Transverse colon (tissue), 4 donors: ENCODE measurements around the gene MIDN. TPM values are rescaled to one million over a fixed set of nuclear protein-coding genes. Genes with fewer than 3 reads are reported as not detected.

Source experiments
- DNase-seq: peaks from one replicate; pipeline ENCODE4 v3.0.0-alpha.2; 2019
- H3K27ac ChIP-seq, 4 donors: fragments of 200-600 bp; sonication (generic); 2 replicates each; pipeline ENCODE4 v1.5.1; 2016 to 2018; ENCODE audit warnings: inconsistent platforms in 4 of 4
- H3K27me3 ChIP-seq: fragments of 200-600 bp; sonication (generic); 2 replicates; pipeline ENCODE4 v1.5.1; 2017; ENCODE audit warnings: inconsistent platforms
- H3K36me3 ChIP-seq, 4 donors: fragments of 200-600 bp; sonication (generic); 2 replicates each; pipeline ENCODE4 v1.5.1; 2017 to 2019; ENCODE audit warnings: inconsistent platforms in 4 of 4
- H3K4me1 ChIP-seq, 4 donors: fragments of 200-600 bp; sonication (generic); 2 replicates each; pipeline ENCODE4 v1.5.1; 2017 to 2020; ENCODE audit warnings: inconsistent platforms in 4 of 4
- H3K4me3 ChIP-seq, 4 donors: fragments of 200-600 bp; sonication (generic); 1 replicate in 1 of 4; 2 replicates in 3 of 4; pipeline versions ENCODE4 v1.5.1 to v1.6.1; 2017 to 2019; ENCODE audit warnings: inconsistent platforms in 4 of 4
- H3K9me3 ChIP-seq, 2 donors: fragments of 200-600 bp; sonication (generic); 2 replicates each; pipeline ENCODE4 v1.5.1; 2017 to 2019; ENCODE audit warnings: inconsistent platforms in 2 of 2
- CTCF ChIP-seq, 5 experiments: fragments of 200-600 bp in 3 of 5; fragments of 450-650 bp in 2 of 5; sonication (generic) in 3 of 5; IDR thresholded peaks; 1 replicate in 2 of 5; 2 replicates in 3 of 5; pipeline ENCODE4 v1.5.1; 2016 to 2017; ENCODE audit warnings: antibody characterized with exemption in 5 of 5, inconsistent platforms in 3 of 5, mild to moderate bottlenecking in 2 of 5, moderate library complexity in 1 of 5
- EP300 ChIP-seq: sonication (generic); formaldehyde crosslinking; IDR thresholded peaks from one replicate; pipeline ENCODE4 v1.6.1; 2017; ENCODE audit warnings: antibody characterized with exemption, low read depth
- POLR2A ChIP-seq: fragments of 450-650 bp; IDR thresholded peaks from one replicate; pipeline ENCODE4 v1.6.1; 2016; ENCODE audit warnings: antibody characterized with exemption, mild to moderate bottlenecking, moderate library complexity
- POLR2AphosphoS5 ChIP-seq, 3 donors: sonication (generic); formaldehyde crosslinking; IDR thresholded peaks; one replicate each; pipeline ENCODE4 v1.6.1; 2016; ENCODE audit warnings: antibody characterized with exemption in 3 of 3
- WGBS, 2 donors: methylation state at CpG; one replicate each; pipeline ENCODE4 v1.1.5; 2018; ENCODE audit warnings: low coverage in 1 of 2; 5-methylcytosine and 5-hydroxymethylcytosine counted together
- in situ Hi-C, 4 donors: fragments of 200-750 bp; cut with MboI; loops; one replicate each; pipeline versions ENCODE4 v1.15.0 to v1.15.1; 2017; ENCODE audit warnings: low sequenced_read_pairs in 3 of 4, low pct_ligation_motif_present in 1 of 4, low pct_unique_long_range_greater_than_20kb in 1 of 4
- intact Hi-C: fragments of 100-400 bp; cut with DNase I; formaldehyde crosslinking; loops from one replicate; pipeline ENCODE4 v1.15.1; 2023; ENCODE audit warnings: low total_unique reads
- total RNA-seq, 4 donors: library from RNA; depleted of rRNA; stranded (reverse); fragments of >200 nt; gene quantifications; one replicate each; pipeline ENCODE4 v1.1.0, GENCODE V29; 2016

The MIDN gene
- total RNA-seq, 4 donors from 2014 or later = 89.4 to 379 (median 116) TPM

- 53 to 87% methylated on average over 11 to 38 of the region's 48 CpGs for WGBS, 2 donors
- no peak for DNase-seq
- Histone ChIP-seq H3K9me3 (no peaks in the 10 kb centered on the region), H3K4me3 (no peak overlapping the region), H3K4me1 (peaks cover 0 to 14% (median 5%) of the 10 kb centered on the region in 4 donors), H3K36me3 (peaks cover 0 to 29% (median 6%) of the 10 kb centered on the region in 4 donors), H3K27ac (peak overlapping the region in 1 of 4 donors; percentile 19), H3K27me3 (no peaks in the 10 kb centered on the region)
- TF ChIP-seq EP300 = no peak
- TF ChIP-seq CTCF (IDR thresholded peaks at IDR 0.05) = peak in 4 of 5 experiments; percentile 22 to 56 (median 27)
- TF ChIP-seq POLR2A = no peak
- intact Hi-C loops (no loop called here), in situ Hi-C loops (no loop called here)
Measured at GRCh38 chr19:1223018-1223855, 25.1 kb upstream of the MIDN start.

- no peak for DNase-seq
- no peaks in the 10 kb centered on the region for H3K27me3 ChIP-seq
- 69% methylated on average over 5 of the region's 16 CpGs; no CpG with 5 or more reads in 1 of the 2 donors for WGBS, 2 donors
- H3K4me1 ChIP-seq = peaks cover 0 to 10% (median 2%) of the 10 kb centered on the region in 4 donors
- no peaks in the 10 kb centered on the region for H3K9me3 ChIP-seq
- no peak for TF ChIP-seq EP300
- no peak overlapping the region for H3K27ac ChIP-seq
- H3K36me3 ChIP-seq = peaks cover 0 to 30% (median 6%) of the 10 kb centered on the region in 4 donors
- in situ Hi-C loops (no loop called here), intact Hi-C loops (no loop called here)
- no peak overlapping the region for H3K4me3 ChIP-seq
Measured at GRCh38 chr19:1224047-1224825, 24.1 kb upstream of the MIDN start.

GRCh38 chr19:1224847-1225246 lies 23.5 kb upstream of the MIDN start:
- H3K36me3 ChIP-seq = peaks cover 0 to 30% (median 6%) of the 10 kb centered on the region in 4 donors
- in situ Hi-C loops = no loop called here
- no peak for DNase-seq
- intact Hi-C loops = no loop called here
- H3K27ac ChIP-seq = no peak overlapping the region
- peaks cover 0 to 10% (median 1%) of the 10 kb centered on the region in 4 donors for H3K4me1 ChIP-seq
- H3K9me3 ChIP-seq = no peaks in the 10 kb centered on the region
- TF ChIP-seq EP300 = no peak
- no peak overlapping the region for H3K4me3 ChIP-seq
- 87% methylated on average over 12 of the region's 16 CpGs; no CpG with 5 or more reads in 1 of the 2 donors for WGBS, 2 donors
- no peaks in the 10 kb centered on the region for H3K27me3 ChIP-seq

DNA sequence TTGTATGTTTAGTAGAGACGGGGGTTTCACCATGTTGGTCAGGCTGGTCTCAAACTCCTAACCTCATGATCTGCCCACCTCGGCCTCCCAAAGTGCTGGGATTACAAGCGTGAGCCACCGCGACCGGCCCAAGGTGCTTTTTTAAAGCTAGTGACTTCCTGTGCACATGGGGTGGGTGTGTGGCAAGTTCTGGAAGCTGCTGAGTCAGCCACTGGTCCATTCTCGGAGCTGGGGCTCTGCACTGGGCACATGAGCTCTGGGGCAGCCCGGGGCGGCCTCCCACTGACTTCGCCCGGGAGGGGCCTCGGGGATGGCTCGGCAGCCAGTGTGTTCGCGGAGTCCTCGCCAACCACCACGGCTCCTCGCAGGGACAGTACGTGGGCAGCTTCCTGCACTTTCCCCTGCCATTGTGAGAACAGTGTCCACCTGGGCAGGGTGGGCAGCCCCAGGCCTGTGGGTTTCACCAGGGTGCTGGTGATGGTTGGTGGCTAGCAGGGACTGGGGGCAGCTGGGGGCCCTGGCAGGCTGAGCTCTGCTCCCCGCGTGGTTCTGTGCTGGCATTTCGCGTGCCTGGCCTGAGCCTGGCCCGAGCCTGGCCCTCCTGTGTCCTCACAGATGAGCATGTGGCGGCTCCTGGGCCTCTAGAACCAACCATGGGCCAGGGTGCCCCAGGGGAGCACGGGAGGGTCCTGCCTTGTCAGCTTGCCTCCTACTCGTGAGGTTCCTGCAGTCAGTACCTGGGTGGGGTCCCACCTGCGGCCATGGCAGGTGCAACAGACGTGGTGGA lies 22.8 kb upstream of the MIDN start:
- TF ChIP-seq POLR2A = no peak
- no peak for TF ChIP-seq POLR2AphosphoS5 (IDR thresholded peaks at IDR 0.05)
- no peak for TF ChIP-seq CTCF (IDR thresholded peaks at IDR 0.05)
- no peak for TF ChIP-seq EP300
- H3K36me3 ChIP-seq = peaks cover 0 to 25% (median 6%) of the 10 kb centered on the region in 4 donors
- H3K4me1 ChIP-seq = peaks cover 0 to 10% (median 1%) of the 10 kb centered on the region in 4 donors
- 84% methylated on average over 17 of the region's 29 CpGs; no CpG with 5 or more reads in 1 of the 2 donors for WGBS, 2 donors
- H3K27me3 ChIP-seq = no peaks in the 10 kb centered on the region
- no peak overlapping the region for H3K27ac ChIP-seq
- intact Hi-C loops = no loop called here
- H3K4me3 ChIP-seq = no peak overlapping the region
- in situ Hi-C loops = no loop called here
- H3K9me3 ChIP-seq = no peaks in the 10 kb centered on the region
- DNase-seq = no peak

DNA sequence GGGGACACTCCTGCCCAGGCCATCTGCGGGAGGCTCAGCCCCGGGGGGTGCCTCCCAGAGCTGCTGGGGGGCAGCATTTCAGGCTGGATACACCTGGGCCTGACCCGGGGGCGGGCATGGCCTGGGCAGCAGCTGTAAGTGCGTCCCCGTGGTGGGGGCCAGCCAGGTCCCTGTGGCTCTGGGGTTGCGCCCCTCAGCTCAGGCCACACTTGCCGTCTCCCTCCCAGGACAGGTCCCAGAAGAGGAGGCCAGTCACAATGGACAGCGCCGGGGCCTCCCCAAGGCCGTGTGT lies 22.2 kb upstream of the MIDN start:
- Histone ChIP-seq H3K36me3 (peaks cover 0 to 20% (median 6%) of the 10 kb centered on the region in 4 donors), H3K27me3 (no peaks in the 10 kb centered on the region), H3K9me3 (no peaks in the 10 kb centered on the region), H3K4me1 (peaks cover 0 to 10% (median 1%) of the 10 kb centered on the region in 4 donors), H3K4me3 (no peak overlapping the region), H3K27ac (no peak overlapping the region)
- in situ Hi-C loops (no loop called here), intact Hi-C loops (no loop called here)
- WGBS, 2 donors = 96% methylated on average over 11 of the region's 11 CpGs; no CpG with 5 or more reads in 1 of the 2 donors
- no peak for DNase-seq
- TF ChIP-seq EP300 = no peak
- TF ChIP-seq POLR2A = no peak
- no peak for TF ChIP-seq POLR2AphosphoS5 (IDR thresholded peaks at IDR 0.05)
- TF ChIP-seq CTCF (IDR thresholded peaks at IDR 0.05) = no peak
